GM18868 (cell line): ENCODE measurements around the gene PLXNB2.

Experiments
- ATAC-seq: cut with Tn5 transposase; IDR thresholded peaks from one replicate; pipeline ENCODE4 v1.9.1; 2021; ENCODE audit warnings: mild to moderate bottlenecking, moderate library complexity; ENCODE audit not compliant: unreplicated experiment

Gene PLXNB2

DNA sequence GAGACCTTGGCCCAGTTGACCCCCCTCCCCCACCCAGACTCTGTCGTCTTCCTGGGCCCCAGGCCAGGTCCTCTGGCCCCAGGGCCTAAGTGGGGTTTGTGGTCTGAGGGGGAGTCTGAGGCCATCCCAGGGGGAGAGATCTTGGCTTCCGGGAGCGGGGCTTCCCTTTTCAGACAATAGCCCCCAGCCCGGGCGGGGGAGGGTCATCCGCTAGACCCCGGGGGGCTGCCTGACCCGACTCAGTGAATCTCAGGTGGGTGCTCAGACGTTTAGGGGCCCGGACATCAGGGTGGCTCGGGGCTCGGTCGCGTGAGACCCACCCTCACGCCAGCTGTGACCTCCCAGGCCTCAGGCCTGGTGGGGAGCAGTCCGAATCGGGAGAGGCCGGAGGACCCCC, 37.9 kb downstream of the PLXNB2 start:
- ATAC-seq: no peak

DNA sequence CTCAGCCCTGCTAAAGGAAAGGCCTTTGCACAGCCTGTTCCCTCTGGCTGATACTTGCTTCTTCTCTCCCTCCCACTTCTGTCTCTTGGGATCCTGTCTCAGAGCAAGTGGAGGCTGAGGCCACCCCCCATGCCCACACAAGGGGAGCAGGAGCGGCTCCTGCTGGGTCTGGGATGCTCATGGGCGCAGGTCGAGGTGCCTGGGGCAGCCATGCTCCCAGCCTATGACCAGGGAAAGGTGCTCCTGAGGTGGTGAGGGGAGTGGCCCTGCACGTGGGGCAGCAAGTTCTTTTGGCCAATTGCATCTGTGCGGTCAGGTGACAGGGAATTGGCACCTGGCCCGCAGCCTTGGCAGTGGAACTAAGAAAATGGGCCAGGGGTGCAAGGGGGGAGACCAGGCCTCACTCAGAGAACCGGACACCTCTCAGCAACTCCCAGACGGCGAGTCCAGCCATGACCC, 38.8 kb downstream of the PLXNB2 start:
- no peak for ATAC-seq

DNA sequence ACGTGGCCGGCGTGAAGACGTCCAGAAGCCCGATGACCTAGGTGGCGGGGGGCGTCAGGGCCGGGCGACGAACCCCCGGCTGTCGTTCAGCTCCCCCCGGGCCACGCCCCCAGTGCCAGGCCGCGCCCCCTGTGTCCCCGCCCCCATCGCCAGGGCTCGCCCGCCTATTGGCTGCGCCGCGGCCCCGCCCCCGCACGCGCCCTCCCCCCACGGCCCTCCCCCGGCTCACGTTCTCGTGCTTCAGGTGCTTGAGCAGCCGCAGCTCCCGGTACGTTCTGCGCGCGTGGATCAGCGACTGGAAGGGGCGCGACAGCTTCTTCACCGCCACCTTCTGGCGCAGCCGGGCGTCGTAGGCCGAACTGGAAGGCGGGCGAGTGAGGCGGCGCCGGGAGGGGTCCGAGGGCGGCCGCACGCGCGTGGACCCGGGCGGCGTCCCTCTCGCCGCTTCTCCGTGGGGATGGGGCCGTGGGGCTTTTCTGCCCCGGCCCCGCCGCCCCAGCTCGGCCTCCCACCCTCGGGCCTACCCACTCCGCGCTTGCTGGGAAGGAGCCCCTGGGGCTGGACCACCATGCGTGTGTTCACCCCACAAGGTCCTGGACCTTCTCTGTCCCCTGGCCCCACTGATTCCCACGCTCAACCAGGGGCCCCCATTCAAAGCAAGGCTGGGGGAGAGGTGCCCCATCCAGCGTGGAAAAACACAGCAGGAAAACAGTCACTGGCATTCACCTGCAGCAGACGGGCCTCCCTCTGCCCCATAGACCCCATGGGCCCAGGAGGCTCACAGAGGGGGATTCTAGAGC, 39.7 kb downstream of the PLXNB2 start:
- no peak for ATAC-seq

DNA sequence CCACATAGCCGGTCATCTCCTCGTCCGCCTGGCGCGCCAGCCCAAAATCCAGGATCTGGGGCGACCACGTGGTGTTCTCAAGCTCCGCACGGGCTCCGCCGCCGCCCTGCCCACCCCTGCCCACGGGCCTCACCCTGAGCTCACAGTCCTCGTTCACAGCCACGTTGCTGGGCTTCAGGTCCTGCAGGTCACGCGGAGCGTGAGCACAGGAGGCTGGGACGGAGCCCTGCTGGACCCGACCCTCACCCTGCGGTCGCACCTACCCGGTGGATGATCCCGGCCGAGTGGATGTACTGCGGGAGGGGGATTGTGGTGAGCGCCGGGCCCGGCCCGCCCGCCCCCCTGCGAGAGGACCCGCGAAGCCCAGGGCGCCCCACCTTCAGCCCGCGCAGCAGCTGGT, 40.5 kb downstream of the PLXNB2 start:
- ATAC-seq: no peak

DNA sequence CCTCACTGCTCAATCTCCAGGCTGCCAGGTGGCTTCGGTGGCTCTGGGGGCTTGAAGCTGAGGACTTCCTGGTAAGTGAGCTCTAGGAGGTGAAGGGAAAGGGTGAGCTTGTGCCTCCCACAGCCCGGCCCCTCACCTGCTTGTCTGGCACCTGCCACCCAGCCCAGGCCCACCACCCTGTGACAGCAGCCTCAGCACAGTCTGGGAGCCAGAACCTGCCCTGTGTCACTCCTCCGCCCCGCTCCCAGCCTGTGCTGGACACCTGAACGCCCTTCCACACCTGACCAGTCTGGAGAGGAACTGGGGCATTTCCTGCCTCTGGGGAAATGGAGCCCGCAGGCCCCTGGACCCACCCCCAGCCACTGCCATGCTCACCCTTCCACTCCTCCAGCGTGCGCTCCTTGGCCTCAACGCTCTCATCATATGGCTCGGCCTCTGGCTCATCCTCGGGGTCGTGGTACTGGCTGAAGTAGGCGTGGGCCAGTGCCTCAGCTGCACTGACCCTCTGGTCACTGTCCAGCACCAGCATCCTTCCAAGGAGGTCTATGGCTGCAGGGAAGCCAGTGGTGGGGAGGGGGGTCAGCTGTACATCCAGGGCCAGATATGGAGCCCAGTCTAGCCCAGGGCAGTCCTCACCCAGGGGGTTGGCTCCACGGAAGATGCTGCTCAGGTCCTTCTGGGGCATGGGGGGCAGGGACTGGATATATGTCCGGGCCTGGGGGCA, 42.3 kb downstream of the PLXNB2 start:
- ATAC-seq: no peak

DNA sequence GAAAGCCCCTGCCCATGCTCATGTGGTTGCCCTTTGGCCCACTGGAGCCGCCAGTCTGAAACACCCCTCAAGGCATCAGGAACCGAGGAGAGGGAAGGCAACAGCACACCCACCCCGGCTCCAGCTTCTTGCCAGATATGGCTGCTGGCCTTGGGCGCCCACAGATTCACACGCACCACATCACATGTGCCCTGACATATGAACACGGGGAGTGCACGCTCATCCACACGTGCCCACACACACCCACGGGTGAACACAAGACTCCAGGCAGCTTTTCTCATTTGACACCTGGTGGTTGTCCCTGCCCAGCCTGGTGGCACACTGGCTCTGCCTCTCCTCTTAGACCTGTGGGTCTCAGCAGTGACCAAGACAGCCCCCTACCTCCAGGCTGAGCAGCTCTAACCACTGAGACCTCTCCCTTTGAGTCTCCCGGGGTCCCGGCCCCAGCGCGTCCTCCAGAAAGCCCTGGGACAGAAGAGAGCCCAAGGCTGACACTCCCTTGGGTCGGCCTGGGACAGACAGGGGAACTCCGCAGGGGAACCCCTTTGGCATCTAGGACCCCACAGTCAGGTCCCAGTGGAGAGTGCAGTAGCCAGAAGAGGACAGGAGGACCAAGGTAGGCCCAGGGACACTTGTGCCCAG, 43.2 kb downstream of the PLXNB2 start:
- ATAC-seq: no peak

DNA sequence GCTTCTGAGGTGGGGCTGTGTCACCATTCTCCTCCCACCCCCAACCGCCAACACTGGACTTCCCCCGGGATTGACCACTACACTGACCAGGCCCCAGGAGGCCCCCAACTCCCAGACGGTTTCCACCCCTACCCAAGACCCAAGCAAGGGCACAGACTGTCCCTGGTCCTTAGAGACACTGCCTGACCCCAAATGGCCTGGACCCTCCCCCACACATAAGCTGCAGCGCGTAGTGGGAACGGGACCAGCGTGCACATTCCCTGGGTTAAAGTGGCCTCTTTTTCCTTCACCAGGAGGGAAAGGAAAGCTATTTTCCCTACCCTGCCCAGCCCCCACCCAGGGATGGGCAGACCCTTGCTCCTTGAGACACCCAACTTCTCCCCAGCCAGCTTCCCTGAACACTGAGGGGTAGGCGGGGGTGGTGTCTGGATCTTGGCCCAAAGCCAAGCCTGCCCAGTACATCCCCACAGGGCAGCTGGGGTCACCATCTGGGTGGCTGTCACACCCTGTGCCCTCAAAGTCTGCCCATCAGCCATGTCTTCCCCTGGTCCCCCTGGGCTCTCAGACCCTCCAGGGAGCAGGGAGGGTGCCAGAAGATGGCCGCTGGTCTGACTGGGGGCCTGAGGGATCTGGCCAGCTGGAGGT, 44.4 kb downstream of the PLXNB2 start:
- ATAC-seq: no peak

DNA sequence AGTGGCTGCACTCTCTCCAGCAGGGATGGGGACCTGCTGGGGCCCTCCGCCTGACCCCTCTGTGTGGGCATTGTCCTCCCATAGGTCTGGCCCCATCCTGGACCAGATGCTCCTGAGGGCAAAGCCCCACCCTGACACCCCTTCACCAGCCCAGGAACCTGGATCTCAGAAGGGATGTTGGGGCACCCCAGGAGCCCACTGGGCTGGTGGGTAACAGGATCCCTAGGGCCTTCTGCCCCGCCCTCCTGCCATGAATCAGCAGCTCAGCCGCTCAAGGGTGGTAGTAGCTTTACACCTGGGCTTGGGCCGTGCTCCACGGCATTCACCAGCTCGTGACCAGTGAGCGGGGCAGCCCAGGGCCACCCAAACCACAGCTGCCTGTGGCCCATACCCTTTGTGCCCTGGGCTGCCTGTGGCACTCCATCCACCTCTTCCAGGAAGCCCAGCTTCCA, 45.0 kb downstream of the PLXNB2 start:
- ATAC-seq: no peak

DNA sequence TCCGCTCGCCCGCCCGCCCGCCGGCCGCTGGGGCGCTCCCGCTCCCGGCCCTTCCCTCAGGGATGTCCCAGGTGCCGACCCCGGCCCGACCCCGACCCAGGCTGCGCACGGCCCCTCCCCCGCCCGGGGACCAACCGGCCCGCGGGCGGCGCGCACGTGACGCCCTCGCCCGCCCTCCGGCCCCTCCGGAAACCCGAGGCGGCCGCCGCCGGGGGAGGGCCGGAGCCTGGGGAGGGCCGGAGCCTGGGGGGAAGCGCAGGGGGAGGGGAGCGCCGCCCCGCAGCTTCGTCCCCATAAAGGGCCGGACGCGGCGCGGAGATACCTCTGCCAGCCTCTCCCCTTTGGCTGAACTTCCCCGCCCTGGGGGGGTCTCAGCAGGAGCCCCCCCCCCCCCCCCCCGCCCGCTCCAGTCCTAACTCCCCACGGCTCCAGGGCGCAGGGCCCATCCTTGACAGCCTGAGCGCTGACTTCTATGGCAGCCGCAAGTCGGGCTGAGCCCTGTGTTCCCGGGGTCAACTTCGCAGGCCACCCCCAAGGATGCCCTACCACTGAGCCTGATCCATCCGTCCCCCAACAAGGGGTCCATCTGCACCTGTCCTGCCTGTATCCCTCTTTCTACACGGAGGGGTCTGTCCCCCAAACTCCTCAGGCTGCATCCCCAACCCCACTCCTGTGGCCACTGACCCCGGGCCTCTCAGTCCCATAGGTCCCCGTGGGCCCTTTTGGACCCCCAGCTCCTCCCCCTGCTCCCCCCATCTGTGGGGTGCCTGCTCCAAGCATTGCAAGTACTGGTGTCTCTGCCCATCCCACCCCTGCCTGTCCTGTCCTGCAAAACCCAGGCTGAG, 45.6 kb downstream of the PLXNB2 start, which contains the start of gene MAPK12:
Gene MAPK12 (minus strand): TSS at position 69 of the 845 bp plus-strand sequence. CDS start 174 bp downstream, outside the sequence.
- ATAC-seq: no peak

DNA sequence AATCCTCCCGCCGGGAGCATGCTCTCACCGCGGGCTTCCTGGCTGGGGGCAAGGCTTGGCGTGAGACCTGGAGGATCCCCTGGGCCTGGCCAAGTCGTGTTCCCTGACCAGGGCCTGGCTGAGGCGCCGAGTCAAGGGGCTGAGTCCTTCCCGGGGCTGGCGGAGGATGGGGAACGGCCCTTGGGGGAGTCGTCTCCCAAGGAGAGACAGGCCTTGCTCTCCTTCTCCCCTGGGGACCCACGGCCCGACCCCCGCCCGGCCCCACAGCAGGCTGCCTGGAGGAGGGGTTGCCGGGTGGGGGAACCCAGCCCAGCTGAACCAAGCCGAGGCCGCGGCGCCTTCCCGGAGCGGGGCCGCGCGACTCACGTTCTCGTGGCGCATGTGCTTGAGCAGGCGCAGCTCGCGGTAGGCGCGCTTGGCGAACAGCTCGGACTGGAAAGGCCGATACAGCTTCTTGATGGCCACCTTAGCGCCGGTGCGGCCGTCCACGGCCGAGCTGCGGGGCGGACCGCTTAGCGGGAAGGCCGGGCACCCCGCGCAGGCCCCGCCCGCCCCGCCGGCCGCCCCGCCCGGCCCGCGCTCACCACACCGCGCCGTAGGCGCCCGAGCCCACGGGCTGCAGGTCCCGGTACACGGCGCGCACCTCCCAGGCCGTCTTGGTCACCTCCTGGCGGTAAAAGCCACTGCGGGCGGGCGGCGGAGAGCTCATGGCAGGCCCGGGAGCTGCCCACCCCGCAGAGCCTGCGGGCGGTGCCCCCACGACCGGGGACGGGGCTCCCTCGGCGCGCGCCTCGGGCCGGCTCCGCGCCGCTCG, 46.4 kb downstream of the PLXNB2 start:
- no peak for ATAC-seq

DNA sequence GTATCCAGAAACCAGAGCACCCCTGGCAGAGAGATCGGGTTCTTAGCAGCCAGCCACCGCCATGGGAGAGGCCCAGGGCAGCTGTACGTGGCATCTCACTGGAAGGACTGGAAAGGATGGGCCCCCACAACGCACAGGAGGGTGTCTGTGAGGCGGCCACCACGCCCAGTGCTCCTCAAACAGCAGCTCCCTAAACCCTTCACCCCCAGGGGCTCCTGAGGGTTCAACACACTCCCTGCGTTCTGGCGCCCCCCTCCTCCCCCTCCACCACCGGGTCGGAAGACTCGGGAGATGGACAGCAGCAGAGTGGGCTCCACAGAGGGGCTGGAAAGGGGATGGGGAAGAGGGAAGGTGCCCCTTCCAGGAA, 47.0 kb downstream of the PLXNB2 start:
- no peak for ATAC-seq

DNA sequence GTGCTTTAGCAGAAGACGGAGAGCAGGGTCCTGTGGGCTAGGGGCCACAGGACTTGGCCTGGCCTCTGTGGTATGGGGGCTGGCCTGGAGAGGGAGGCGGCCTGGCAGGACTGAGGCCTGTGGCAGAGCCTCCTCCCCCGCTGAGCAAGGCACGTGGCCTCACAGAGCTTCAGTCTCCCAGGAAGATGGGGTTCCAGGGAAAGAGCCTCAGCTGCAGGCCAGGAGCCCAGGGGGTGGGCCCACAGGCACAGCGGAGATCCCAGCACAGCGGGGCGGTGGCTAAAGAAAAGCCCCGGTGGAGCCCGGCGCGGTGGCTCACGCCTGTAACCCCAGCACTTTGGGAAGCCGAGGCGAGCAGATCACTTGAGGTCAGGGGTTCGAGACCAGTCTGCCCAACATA, 48.1 kb downstream of the PLXNB2 start:
- no peak for ATAC-seq

DNA sequence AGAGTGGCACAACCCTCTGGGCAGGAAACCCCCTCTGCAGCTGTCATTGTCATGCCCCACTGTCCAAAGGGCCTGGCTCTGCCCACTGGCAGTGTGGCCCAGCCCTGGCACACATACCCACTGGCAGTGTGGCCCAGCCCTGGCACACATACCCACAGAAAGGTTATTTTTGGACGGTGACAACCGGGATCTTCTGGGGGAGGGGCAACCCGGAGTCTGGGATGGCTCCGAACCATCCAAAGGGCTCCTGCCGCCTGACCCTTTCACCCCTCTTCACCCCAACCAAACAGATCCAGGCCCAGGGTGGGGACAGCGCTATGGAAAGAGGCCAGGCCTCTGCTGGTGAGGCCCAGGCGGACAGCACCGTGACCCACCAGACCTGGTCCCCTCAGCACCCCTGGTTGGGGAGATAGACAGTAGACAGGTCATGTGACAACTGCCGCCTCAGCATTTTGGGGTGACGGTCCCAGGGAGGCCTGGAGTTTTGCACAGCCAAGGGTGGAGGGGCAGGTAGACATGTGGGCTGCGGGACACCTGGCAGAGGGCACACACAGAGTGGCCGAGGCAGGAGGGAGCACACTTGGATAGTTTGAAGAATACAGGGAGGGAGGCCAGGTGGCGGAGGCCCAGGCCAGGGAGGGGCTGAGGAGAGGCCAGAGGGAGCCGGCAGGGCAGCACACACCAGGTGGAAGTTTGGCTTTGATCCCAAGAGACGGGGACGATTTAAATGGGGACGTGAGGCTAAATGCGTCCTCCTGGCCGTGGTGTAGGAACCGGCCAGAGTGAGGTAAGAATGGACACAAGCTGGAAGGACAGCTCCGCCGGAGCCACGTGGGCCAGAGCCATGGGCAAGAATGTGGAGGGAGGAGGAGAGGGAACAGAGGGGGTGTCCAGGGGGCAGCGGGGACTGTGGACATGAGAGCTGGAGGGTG, 48.8 kb downstream of the PLXNB2 start:
- ATAC-seq: no peak

DNA sequence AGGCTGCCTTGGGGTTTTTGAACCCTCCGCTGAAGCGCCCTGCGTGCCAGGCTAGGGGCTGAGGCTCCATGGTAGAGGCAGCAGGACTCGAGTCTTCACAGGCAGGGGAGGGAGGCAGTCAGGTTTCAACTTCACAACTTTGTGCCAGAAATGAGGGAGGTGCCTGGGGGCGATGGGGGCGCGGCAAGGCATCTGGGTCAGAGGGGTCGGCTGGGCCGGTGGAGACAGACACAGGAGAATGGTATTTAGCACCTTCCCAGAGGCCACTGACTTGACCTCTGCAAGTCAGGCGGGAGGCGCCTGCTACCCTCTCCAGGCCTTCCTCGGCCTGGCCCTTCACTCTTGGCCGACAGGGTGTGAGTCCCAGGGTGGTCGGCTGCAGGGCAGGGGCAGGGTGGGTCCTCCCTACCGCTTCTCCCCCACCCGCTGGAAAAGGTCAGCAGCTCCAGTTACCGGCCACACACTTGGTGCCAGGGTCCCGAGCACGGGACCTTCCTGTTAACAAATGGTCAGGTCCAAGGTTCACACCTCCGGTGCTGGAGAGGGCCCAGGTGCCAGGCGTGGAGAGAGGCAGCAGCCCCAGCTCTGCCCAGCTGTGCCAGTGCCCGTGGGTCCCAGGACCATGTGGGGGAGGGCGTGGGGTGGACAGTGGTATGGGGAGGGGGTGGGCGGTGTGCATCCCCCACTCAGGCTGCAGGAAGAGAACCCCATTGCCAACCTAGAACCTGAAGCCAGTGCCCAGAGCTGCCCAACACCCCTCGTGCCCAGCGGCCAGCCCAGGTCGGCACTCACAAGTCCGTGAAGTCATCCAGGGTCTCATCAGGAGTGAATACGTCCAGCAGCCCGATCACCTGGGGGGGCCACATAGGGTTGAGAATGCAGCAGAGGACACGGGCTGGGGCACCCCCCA, 49.7 kb downstream of the PLXNB2 start:
- no peak for ATAC-seq

DNA sequence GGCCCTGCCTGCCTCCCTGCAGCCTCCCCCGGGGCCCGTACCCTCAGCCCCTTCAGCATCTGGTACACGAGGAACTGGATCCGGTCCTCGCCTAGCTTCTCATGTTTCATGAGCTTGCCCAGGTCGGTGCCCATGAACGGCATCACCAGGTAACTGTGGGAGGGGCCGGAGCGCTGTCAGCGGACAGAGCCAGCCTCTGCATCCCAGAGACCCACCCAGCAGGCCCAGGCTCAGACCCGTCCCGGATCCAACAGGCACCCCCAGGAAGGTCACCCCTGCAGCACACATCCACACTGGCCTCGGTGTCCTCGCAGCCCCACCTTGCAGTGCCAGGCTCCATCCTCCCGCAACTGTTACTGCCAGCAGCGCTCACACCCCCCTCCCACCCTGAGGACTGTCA, 50.4 kb downstream of the PLXNB2 start:
- no peak for ATAC-seq

DNA sequence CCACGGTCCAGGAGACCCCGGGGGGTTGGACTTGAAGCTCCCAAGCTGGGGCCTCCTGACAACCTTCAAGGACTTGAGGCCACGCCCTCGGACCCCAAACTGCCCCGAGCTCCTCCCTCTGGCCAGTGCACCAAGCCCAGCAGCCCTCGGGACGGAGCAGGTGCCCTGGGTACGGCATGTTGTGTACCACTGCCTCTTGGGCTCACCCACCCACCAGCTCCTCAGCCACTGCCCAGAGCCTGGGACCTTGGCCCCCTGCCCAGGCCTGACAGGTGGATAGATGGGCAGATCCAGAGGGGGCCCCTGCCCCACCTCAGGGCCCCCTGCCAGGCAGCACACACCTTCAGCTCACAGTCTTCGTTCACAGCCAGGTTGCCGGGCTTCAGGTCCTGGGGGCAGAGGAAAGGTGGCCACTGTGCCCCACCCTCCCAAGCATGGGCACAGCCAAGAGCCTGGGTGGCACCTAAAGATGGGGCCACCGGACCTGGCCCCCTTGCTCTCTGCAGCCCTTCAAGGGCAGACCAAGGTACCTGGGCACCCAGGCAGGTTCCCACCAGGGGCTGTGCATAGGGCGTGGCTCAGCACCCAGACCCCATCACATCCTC, 51.1 kb downstream of the PLXNB2 start:
- ATAC-seq: no peak

DNA sequence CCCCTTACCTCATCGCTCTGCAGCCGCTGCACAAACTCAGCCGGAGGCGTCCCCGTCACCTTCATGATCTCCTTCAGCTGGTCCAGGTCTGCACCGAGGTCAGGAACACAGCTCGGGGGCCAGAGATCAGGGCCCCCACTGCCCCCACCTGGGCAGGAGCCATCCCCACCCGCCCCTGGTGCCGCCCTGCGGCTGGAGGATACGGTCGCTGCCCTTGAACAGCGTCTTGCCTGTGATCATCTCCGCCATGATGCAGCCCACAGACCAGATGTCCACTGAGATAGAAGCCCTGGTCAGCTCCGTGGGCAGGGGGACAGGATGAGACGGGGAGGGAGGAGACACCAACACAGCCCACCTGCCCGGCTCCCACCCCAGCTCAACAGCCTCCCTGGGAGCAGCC, 51.8 kb downstream of the PLXNB2 start:
- no peak for ATAC-seq
